Measurements from ENCODE around the gene USP7. TPM values are rescaled to one million over a fixed set of nuclear protein-coding genes. Genes with fewer than 3 reads are reported as not detected.
"Not testable (repeated sequence)": the region's sequence is repeated elsewhere in the genome, so short reads cannot be mapped to it uniquely, and the experiment has no call there.

The USP7 gene
- total and polyA plus RNA-seq, 4 experiments from 2014 or later: 4.8 to 206 (median 106) TPM

DNA sequence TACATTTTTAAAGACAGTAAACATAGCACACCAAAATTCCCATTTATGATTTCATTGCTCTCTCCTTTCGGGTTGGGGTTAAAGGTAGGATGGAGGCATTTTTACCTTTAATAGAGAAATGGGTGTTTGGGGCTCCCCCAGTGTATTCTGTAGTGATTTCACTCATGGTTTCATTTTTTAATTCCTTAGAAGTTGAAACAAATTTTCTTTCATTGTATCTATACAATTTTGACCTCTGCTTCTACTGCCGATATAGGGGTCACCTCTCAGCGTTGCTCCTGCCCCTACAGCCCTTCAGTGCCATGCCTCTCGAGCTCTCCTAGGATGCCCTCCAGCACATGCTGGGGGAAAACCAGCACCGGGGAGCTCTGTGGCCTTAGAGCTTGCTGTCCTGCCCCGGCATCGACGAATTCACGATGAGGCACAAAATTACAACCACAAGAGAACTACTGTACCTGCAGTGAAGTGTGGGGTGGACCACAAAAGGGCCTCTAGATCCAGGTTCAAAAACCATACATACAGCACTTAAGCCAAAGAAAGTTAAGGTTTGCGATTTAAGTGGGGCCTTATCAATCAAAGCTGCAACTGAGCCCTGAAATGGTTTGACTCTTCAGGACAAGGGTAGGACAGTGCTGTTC, 42.2 kb downstream of the USP7 start:
- Mint-ChIP-seq H3K27ac (peak overlapping the region; percentile 8 to 84 (median 68)), H3K4me3 (peak overlapping the region in 1 of 8 donors; percentile 3), H3K36me3 (peaks cover 43 to 90% of the 10 kb centered on the region in 2 donors), H3K27me3 (no peaks in the 10 kb centered on the region), H3K4me1 (peaks cover 30 to 65% (median 52%) of the 10 kb centered on the region in 4 donors), H3K9me3 (no peaks in the 10 kb centered on the region)
- H3K27me3 ChIP-seq (ENCODE audit: insufficient read depth, low read length): no peaks in the 10 kb centered on the region
- H3K4me3 ChIP-seq (ENCODE audit: low read length in 2 of 2): no peak overlapping the region
- no peak overlapping the region for H3K27ac ChIP-seq (ENCODE audit: low read depth, low read length)
- no peaks in the 10 kb centered on the region for H3K9me3 ChIP-seq (ENCODE audit: control insufficient read depth in 1 of 2, low read length in 2 of 2)
- H3K4me1 ChIP-seq (ENCODE audit: insufficient read depth, low read length): peaks cover 56% of the 10 kb centered on the region
- intact Hi-C loops (cut with micrococcal nuclease): loop anchor here (5.0 kb wide), 1 partner anchor 41 kb away; the partner anchor contains the start of gene USP7
- ChIA-PET POLR2A (ENCODE audit: partially characterized antibody) (interaction anchor here (2.3 kb wide), 1 partner anchor 53 kb away, joined by 5 read pairs; the partner anchor contains the start of gene CARHSP1), CTCF (ENCODE audit: partially characterized antibody) (interaction anchor here (0.6 to 2.9 kb wide), 4 partner anchors 13 to 1430 kb away, joined by 3 to 8 read pairs (median 3); no protein-coding TSS in a partner anchor)
- no peak for DNase-seq
- H3K36me3 ChIP-seq (ENCODE audit: insufficient read depth, low read length): peaks cover 71% of the 10 kb centered on the region

DNA sequence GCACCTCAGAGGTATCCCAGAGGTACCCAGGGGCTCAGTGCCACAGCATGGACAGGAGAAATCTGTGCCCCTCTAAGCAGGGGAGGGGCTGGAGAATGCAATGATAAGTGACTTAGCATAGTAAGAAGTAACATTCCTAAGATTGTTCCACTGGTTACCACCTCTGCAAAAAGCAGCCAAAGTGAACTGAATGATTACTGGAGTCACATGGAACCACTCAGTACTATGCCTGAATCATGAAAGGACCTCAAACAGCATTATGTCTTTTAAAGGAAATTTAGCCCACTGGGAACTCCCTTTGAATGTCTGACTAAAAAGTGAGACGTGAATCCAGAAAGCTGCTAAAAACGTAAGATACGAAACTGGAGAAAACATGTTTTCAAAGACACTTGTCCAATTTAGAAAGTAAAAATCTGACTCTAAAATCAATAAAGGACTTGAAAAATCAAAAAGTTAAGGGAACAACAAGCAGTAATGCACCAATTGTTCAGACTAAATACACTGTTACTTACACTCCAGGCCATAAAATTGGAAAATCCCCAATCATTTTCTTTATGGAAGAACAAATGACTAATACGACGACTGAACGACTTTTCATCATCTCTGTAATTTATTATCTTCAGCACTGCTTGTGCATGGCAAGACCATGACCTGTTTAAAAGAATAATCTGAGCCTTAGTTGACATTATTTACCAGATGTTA, 42.9 kb downstream of the USP7 start:
- no peak for DNase-seq
- Mint-ChIP-seq H3K4me3 (peak overlapping the region in 1 of 8 donors; percentile 12), H3K36me3 (peaks cover 47 to 95% of the 10 kb centered on the region in 2 donors), H3K4me1 (peaks cover 30 to 67% (median 54%) of the 10 kb centered on the region in 4 donors), H3K27ac (peak overlapping the region; percentile 6 to 91 (median 68)), H3K9me3 (no peaks in the 10 kb centered on the region), H3K27me3 (no peaks in the 10 kb centered on the region)
- ChIA-PET CTCF (ENCODE audit: partially characterized antibody) (interaction anchor here (1.6 to 2.9 kb wide), 2 partner anchors 13 to 88 kb away, joined by 3 to 8 read pairs; no protein-coding TSS in a partner anchor), POLR2A (ENCODE audit: partially characterized antibody) (interaction anchor here (1.4 to 2.3 kb wide), 2 partner anchors 40 to 52 kb away, joined by 3 to 5 read pairs; partner anchors contain the start of gene CARHSP1)
- Histone ChIP-seq H3K36me3 (ENCODE audit: insufficient read depth, low read length) (peaks cover 76% of the 10 kb centered on the region), H3K27me3 (ENCODE audit: insufficient read depth, low read length) (no peaks in the 10 kb centered on the region), H3K4me3 (ENCODE audit: low read length in 2 of 2) (no peak overlapping the region), H3K27ac (ENCODE audit: low read depth, low read length) (no peak overlapping the region), H3K4me1 (ENCODE audit: insufficient read depth, low read length) (peaks cover 56% of the 10 kb centered on the region), H3K9me3 (ENCODE audit: control insufficient read depth in 1 of 2, low read length in 2 of 2) (no peaks in the 10 kb centered on the region)
- intact Hi-C loops (cut with micrococcal nuclease): loop anchor here (5.0 kb wide), 1 partner anchor 42 kb away; the partner anchor contains the start of gene USP7

DNA sequence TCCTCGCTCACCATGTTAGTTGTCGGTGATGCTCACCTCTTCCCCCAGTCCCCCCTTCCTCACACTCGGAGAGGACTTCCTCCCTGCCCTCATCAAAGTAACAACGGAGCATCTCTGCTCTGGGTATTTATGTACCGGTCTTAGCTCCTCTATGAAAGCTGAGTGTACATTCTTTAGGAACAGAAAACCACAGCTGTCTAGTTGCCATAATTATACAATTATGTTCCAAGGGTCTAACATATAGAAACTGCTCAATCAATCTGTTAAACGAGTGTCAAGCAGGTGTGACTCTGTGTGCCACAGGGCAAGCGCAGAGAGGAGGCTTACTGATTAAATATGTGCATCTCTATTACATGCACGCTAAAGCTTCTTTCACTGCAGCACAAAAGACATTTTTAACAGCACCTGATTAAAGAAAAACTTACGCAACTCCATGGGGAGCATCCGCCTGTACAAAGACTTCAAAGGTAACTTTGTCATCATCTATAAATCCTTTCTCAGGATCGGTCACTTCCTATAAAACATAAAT, 43.7 kb downstream of the USP7 start:
- peaks cover 52 to 94% of the 10 kb centered on the region in 2 donors for H3K36me3 Mint-ChIP-seq
- peak in 3 of 5 donors; percentile 12 to 38 (median 31) for DNase-seq
- no peaks in the 10 kb centered on the region for H3K9me3 Mint-ChIP-seq
- peak overlapping the region; percentile 60 to 91 (median 87) for H3K27ac Mint-ChIP-seq
- POLR2A ChIA-PET (ENCODE audit: partially characterized antibody): interaction anchor here (0.7 to 2.3 kb wide), 4 partner anchors 40 to 190 kb away, joined by 3 to 5 read pairs (median 3); partner anchors contain the start of gene CARHSP1
- Histone ChIP-seq H3K4me1 (ENCODE audit: insufficient read depth, low read length) (peaks cover 48% of the 10 kb centered on the region), H3K9me3 (ENCODE audit: control insufficient read depth in 1 of 2, low read length in 2 of 2) (no peaks in the 10 kb centered on the region), H3K4me3 (ENCODE audit: low read length in 2 of 2) (no peak overlapping the region), H3K27me3 (ENCODE audit: insufficient read depth, low read length) (no peaks in the 10 kb centered on the region), H3K27ac (ENCODE audit: low read depth, low read length) (peak overlapping the region; percentile 4), H3K36me3 (ENCODE audit: insufficient read depth, low read length) (peaks cover 83% of the 10 kb centered on the region)
- H3K4me3 Mint-ChIP-seq: peak overlapping the region in 6 of 8 donors; percentile 14 to 81 (median 66)
- intact Hi-C loops (cut with micrococcal nuclease): loop anchor here (5.0 kb wide), 1 partner anchor 42 kb away; the partner anchor contains the start of gene USP7
- no peaks in the 10 kb centered on the region for H3K27me3 Mint-ChIP-seq
- CTCF ChIA-PET (ENCODE audit: partially characterized antibody): interaction anchor here (0.7 to 2.9 kb wide), 2 partner anchors 47 to 89 kb away, joined by 3 to 8 read pairs; no protein-coding TSS in a partner anchor
- peaks cover 32 to 66% (median 50%) of the 10 kb centered on the region in 4 donors for H3K4me1 Mint-ChIP-seq

DNA sequence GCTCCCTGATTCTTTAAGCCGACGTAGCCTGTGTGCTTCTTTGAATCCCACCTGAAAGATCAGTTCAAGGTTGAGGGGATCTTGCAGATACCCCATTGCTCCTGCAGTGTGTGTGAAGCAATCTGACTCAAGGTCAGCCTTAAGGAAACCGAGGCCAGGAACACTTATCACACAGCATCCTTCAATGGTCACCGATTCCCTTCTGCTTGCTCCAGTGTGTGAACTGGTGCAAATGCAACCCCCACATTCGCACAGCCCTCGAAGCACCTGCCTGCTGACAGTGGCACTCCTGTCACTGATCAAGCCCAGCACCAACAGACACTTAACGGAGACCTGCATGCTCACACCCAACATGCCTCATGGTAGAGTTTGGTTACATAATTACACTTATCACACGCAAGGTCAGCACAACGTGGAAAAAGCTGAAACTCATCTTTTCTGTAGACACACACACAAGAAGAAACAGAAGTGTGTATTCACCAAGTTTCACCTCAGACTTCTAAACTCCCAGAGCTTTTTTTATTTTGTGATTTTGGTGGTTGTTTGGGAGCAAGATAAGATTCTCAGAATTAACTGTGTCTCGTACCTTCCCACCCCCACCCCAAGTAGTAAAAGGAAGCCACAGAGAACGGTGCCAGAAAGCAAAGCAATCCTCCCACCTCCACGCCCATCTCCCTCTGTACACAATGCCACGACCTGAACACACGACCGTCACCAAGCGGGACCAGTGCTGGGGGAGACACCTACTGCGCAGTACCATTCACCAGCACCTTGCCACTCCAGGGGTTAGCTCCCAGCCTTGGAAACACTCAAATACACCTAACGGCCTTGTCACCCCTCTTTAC, 44.4 kb downstream of the USP7 start:
- Mint-ChIP-seq H3K9me3 (no peaks in the 10 kb centered on the region), H3K36me3 (peaks cover 55 to 94% of the 10 kb centered on the region in 2 donors), H3K4me1 (peaks cover 29 to 61% (median 46%) of the 10 kb centered on the region in 4 donors), H3K27ac (peak overlapping the region; percentile 48 to 91 (median 87)), H3K27me3 (no peaks in the 10 kb centered on the region), H3K4me3 (peak overlapping the region in 6 of 8 donors; percentile 14 to 81 (median 66))
- POLR2A ChIA-PET (ENCODE audit: partially characterized antibody): interaction anchor here (0.7 to 2.3 kb wide), 4 partner anchors 40 to 190 kb away, joined by 3 to 5 read pairs (median 3); partner anchors contain the start of gene CARHSP1
- peak overlapping the region; percentile 4 for H3K27ac ChIP-seq (ENCODE audit: low read depth, low read length)
- CTCF ChIA-PET (ENCODE audit: partially characterized antibody): interaction anchor here (0.7 to 2.9 kb wide), 3 partner anchors 18 to 89 kb away, joined by 3 to 8 read pairs (median 3); no protein-coding TSS in a partner anchor
- H3K4me1 ChIP-seq (ENCODE audit: insufficient read depth, low read length): peaks cover 42% of the 10 kb centered on the region
- H3K4me3 ChIP-seq (ENCODE audit: low read length in 2 of 2): no peak overlapping the region
- H3K27me3 ChIP-seq (ENCODE audit: insufficient read depth, low read length): no peaks in the 10 kb centered on the region
- no peaks in the 10 kb centered on the region for H3K9me3 ChIP-seq (ENCODE audit: control insufficient read depth in 1 of 2, low read length in 2 of 2)
- DNase-seq: no peak
- intact Hi-C loops (cut with micrococcal nuclease): no loop called here
- peaks cover 85% of the 10 kb centered on the region for H3K36me3 ChIP-seq (ENCODE audit: insufficient read depth, low read length)

DNA sequence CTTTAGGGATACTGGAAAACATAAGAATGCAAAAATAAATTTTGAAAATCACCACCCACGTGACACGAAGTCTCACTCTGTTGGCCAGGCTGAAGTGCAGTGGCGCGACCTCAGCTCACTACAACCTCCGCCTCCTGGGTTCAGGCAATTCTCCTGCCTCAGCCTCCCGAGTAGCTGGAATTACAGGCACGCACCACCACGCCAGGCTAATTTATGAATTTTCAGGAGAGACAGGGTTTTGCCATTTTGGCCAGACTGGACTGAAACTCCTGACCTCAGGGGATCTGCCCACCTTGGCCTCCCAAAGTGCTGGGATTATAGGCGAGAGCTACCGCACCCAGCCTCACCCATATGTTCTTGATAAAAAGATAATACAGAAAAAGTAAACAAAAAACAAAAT, 46.4 kb downstream of the USP7 start:
- Mint-ChIP-seq H3K36me3 (peaks cover 66 to 92% of the 10 kb centered on the region in 2 donors), H3K4me1 (peaks cover 29 to 50% (median 42%) of the 10 kb centered on the region in 4 donors)
- DNase-seq; H3K27ac Mint-ChIP-seq; H3K4me3 Mint-ChIP-seq; H3K4me3 ChIP-seq (ENCODE audit: low read length in 2 of 2); H3K9me3 Mint-ChIP-seq; H3K27me3 ChIP-seq (ENCODE audit: insufficient read depth, low read length); H3K9me3 ChIP-seq (ENCODE audit: control insufficient read depth in 1 of 2, low read length in 2 of 2); intact Hi-C loops (cut with micrococcal nuclease); POLR2A ChIA-PET (ENCODE audit: partially characterized antibody); H3K27me3 Mint-ChIP-seq; H3K27ac ChIP-seq (ENCODE audit: low read depth, low read length): not testable (repeated sequence)
- CTCF ChIA-PET (ENCODE audit: partially characterized antibody): interaction anchor here (1.7 kb wide), 1 partner anchor 16 kb away, joined by 3 read pairs; no protein-coding TSS in a partner anchor
- Histone ChIP-seq H3K36me3 (ENCODE audit: insufficient read depth, low read length) (peaks cover 79% of the 10 kb centered on the region), H3K4me1 (ENCODE audit: insufficient read depth, low read length) (peaks cover 37% of the 10 kb centered on the region)

DNA sequence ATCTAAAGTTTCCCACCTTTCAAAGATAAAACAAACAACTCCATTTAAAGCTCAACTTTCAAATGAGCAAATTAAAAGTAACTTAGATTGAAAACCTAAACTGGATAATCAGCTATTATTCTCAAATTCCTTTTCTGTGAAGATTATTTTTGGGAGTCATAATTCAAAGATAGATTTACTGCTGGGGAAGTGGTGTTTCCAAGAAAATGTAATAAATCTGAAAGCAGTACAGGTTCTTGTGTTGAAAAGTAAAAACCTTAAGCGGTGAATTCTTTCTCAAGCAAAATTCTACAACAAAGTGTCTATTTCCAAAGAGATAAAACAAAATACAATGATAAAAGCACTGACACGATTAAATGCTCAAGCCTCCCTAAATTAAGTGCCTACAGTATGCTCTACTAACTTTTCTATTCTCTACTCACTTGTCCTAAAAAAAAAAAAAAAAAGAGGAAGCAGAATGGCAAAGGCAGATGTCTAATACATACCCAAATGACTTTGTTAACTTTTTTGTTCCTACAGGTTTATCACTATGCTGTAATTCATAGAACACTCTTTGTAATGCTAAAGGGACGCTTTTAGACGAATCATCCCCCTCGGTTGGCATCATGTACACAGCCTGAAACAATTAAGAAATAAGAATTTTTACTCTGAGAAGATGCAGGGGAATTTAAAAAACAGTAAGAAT, 47.0 kb downstream of the USP7 start:
- Mint-ChIP-seq H3K36me3 (peaks cover 65 to 91% of the 10 kb centered on the region in 2 donors), H3K4me1 (peaks cover 29 to 43% (median 38%) of the 10 kb centered on the region in 4 donors)

More for the DNA sequence above, 47.0 kb downstream of the USP7 start:
- no peak for DNase-seq
- Histone ChIP-seq H3K4me3 (ENCODE audit: low read length in 2 of 2) (no peak overlapping the region), H3K27ac (ENCODE audit: low read depth, low read length) (no peak overlapping the region), H3K27me3 (ENCODE audit: insufficient read depth, low read length) (no peaks in the 10 kb centered on the region), H3K4me1 (ENCODE audit: insufficient read depth, low read length) (peaks cover 30% of the 10 kb centered on the region), H3K36me3 (ENCODE audit: insufficient read depth, low read length) (peaks cover 78% of the 10 kb centered on the region), H3K9me3 (ENCODE audit: control insufficient read depth in 1 of 2, low read length in 2 of 2) (no peaks in the 10 kb centered on the region)
- ChIA-PET POLR2A (ENCODE audit: partially characterized antibody) (no interaction called here), CTCF (ENCODE audit: partially characterized antibody) (interaction anchor here (0.8 to 1.2 kb wide), 2 partner anchors 56 to 92 kb away, joined by 4 to 7 read pairs; no protein-coding TSS in a partner anchor)
- peak overlapping the region in 3 of 7 donors; percentile 22 to 55 (median 32) for H3K27ac Mint-ChIP-seq
- no peaks in the 10 kb centered on the region for H3K27me3 Mint-ChIP-seq
- no peak overlapping the region for H3K4me3 Mint-ChIP-seq
- no peaks in the 10 kb centered on the region for H3K9me3 Mint-ChIP-seq
- intact Hi-C loops (cut with micrococcal nuclease): no loop called here
